ENCODE data around the gene ADM2. TPM values are rescaled to one million over a fixed set of nuclear protein-coding genes. Genes with fewer than 3 reads are reported as not detected.
A peak's percentile ranks its signal among the peaks of the same experiment; 100 is the strongest.

Gene ADM2
- total RNA-seq, 1 donor from 2014 or later = 2.2 TPM

DNA sequence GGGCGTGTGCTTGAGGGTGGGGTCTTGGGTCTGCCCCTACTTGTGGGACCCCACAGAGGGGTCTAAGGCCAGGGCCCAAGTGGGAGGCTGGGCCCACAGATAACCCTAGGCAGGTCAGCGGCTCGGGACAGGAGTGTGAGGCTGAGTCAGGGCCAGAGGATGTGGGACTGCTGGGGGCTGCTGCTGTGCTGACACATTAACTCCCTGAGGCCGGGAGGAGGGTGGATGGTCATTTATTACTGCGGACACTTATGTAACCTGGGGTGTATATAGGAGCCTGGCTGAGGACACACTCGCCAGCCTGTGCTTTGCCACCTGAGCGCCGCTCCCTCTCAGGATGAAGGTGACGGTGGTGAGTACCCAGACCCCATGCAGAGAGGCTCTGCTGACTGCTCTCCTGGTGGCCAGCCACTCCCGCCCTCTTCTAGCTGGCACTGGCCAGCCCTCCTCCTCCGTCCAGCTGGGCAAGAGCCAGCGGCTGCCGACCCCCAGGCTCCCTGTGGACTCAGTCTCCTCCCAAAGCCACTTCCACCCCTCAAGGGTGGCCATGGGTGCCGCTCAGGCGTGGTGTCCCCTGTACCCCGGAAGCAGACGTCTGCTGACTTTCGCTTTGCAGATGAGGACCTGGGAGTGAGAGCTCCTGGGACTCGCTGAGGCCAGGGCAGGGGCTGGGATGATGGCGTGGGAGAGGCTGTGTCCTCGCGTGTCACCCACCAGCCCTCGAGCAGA, 5.4 kb downstream of the ADM2 start, which contains the start of gene MIOX:
Gene MIOX, plus strand, starts transcription at position 299 of the 729 bp plus-strand sequence. Its CDS starts 39 bp downstream, at position 338.
- Mint-ChIP-seq H3K36me3 (ENCODE audit: low read depth) (no peaks in the 10 kb centered on the region), H3K27me3 (ENCODE audit: low read depth) (peaks cover 1% of the 10 kb centered on the region), H3K27ac (no peak within 1 kb of the TSS), H3K4me3 (ENCODE audit: low read depth) (no peak within 1 kb of the TSS), H3K4me1 (ENCODE audit: low read depth) (peaks cover 8% of the 10 kb centered on the region), H3K9me3 (no peaks in the 10 kb centered on the region)
- intact Hi-C loops (cut with micrococcal nuclease) = no loop called here
- DNase-seq (ENCODE audit: low spot score) = no peak

DNA sequence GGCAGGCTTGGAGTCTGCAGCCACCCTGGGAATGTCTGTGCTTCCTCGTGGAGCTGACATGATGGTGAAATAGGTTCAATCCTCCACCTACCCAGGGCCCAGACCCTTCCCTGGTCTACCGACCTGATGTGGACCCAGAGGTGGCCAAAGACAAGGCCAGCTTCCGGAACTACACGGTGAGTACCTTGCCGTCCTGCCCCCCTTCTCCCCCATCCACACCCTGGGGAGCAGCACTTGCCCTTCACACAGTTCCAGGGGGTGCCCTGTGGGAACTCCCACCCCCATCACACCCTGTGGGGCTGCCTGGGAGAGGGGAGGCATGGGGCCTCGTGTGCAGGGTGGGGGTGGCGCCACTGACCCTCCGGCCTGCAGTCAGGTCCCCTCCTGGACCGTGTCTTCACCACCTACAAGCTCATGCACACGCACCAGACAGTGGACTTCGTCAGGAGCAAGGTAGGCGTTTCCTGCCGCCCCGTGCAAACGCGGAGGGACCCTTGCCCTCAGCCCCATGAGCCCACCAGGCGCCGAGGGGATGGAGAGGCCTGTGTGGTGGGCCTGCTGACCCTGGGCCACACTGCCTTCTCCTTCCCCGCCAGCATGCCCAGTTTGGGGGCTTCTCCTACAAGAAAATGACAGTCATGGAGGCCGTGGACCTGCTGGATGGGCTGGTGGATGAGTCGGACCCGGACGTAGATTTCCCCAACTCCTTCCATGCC, 6.1 kb downstream of the ADM2 start:
- Mint-ChIP-seq H3K4me1 (ENCODE audit: low read depth) (peaks cover 7% of the 10 kb centered on the region), H3K4me3 (ENCODE audit: low read depth) (no peak overlapping the region), H3K27me3 (ENCODE audit: low read depth) (peaks cover 1% of the 10 kb centered on the region), H3K27ac (no peak overlapping the region), H3K9me3 (no peaks in the 10 kb centered on the region), H3K36me3 (ENCODE audit: low read depth) (no peaks in the 10 kb centered on the region)
- DNase-seq (ENCODE audit: low spot score) = no peak
- intact Hi-C loops (cut with micrococcal nuclease) = no loop called here

DNA sequence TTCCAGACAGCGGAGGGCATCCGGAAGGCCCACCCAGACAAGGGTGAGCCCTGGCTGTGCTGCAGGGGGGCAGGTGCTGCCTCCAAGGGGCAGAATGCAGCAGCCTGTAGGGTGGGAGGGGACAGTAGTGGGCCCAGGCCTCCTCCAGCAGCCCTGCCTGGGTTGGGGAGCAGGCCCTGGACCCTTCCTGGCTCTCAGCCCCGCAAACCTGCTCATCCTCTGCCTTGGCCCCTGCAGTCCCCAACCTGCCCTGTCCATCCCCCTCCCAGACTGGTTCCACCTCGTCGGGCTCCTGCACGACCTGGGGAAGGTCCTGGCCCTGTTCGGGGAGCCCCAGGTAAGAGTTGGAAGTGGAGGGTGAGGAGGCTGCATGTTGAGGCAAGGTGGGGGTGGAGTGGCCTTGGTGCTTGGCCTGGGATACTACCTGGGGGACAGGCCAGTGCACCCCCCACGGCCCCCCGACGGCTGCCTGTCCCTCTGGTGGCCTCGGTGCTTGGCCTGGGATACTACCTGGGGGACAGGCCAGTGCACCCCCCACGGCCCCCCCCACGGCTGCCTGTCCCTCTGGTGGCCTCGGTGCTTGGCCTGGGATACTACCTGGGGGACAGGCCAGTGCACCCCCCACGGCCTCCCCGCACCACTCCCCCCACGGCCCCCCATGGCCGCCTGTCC, 6.8 kb downstream of the ADM2 start:
- peaks cover 1% of the 10 kb centered on the region for H3K27me3 Mint-ChIP-seq (ENCODE audit: low read depth)

DNA sequence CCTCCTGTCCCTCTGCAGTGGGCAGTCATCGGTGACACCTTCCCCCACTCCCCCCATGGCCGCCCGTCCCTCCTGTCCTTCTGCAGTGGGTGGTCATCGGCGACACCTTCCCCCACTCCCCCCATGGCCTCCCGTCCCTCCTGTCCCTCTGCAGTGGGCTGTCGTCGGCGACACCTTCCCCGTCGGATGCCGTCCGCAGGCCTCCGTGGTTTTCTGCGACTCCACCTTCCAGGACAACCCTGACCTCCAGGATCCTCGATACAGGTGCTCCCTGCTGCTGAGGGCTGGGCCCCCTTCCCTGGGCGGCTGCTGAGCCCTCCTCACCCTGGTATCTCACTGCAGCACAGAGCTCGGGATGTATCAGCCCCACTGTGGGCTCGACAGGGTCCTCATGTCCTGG, 7.5 kb downstream of the ADM2 start:
- H3K27me3 Mint-ChIP-seq (ENCODE audit: low read depth) = peaks cover 1% of the 10 kb centered on the region
- no peak overlapping the region for H3K27ac Mint-ChIP-seq
- no peak for DNase-seq (ENCODE audit: low spot score)
- H3K9me3 Mint-ChIP-seq = no peaks in the 10 kb centered on the region
- H3K4me1 Mint-ChIP-seq (ENCODE audit: low read depth) = peaks cover 7% of the 10 kb centered on the region
- intact Hi-C loops (cut with micrococcal nuclease) = no loop called here
- no peak overlapping the region for H3K4me3 Mint-ChIP-seq (ENCODE audit: low read depth)
- H3K36me3 Mint-ChIP-seq (ENCODE audit: low read depth) = no peaks in the 10 kb centered on the region

More for the DNA sequence above, 6.8 kb downstream of the ADM2 start:
- no peak overlapping the region for H3K4me3 Mint-ChIP-seq (ENCODE audit: low read depth)
- H3K27ac Mint-ChIP-seq = no peak overlapping the region
- no peak for DNase-seq (ENCODE audit: low spot score)
- no peaks in the 10 kb centered on the region for H3K9me3 Mint-ChIP-seq
- peaks cover 7% of the 10 kb centered on the region for H3K4me1 Mint-ChIP-seq (ENCODE audit: low read depth)
- no peaks in the 10 kb centered on the region for H3K36me3 Mint-ChIP-seq (ENCODE audit: low read depth)
- intact Hi-C loops (cut with micrococcal nuclease) = no loop called here

DNA sequence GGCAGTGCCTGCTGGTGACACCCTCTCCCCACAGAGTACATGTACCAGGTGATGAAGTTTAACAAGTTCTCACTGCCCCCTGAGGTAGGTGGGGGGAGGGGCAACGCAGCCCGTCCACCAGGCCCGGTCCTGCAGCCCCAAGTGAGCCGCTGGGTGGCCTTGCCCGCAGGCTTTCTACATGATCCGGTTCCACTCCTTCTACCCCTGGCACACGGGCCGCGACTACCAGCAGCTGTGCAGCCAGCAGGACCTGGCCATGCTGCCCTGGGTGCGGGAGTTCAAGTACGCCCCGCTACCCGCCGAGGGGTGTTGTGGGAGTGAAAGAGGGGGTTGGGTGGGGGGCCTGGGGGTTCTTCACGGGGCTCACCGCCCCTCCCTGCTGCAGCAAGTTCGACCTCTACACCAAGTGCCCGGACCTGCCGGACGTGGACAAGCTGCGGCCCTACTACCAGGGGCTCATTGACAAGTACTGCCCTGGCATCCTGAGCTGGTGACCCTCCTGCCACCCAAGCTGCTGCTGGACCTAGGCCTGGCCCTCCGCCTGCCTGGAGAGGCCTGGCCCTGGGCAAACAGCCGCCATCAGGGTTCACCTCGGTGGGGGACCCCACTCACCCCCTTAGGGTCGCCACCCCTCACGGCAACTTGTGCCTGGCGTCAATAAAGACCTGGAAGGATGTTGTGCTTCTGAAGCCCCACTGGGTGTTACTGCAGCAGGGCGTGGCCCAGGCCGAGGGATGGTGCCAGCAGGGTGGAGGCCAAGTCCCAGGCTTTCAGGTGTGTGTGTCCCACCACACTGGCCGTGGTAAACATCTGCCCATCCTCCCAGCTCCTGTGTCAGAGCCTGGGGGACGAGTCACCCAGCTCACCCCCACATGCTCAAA, 8.3 kb downstream of the ADM2 start:
- DNase-seq (ENCODE audit: low spot score) = no peak
- peaks cover 7% of the 10 kb centered on the region for H3K4me1 Mint-ChIP-seq (ENCODE audit: low read depth)
- no peak overlapping the region for H3K27ac Mint-ChIP-seq
- no peak overlapping the region for H3K4me3 Mint-ChIP-seq (ENCODE audit: low read depth)
- no peaks in the 10 kb centered on the region for H3K9me3 Mint-ChIP-seq
- peaks cover 1% of the 10 kb centered on the region for H3K27me3 Mint-ChIP-seq (ENCODE audit: low read depth)
- intact Hi-C loops (cut with micrococcal nuclease) = no loop called here
- no peaks in the 10 kb centered on the region for H3K36me3 Mint-ChIP-seq (ENCODE audit: low read depth)

DNA sequence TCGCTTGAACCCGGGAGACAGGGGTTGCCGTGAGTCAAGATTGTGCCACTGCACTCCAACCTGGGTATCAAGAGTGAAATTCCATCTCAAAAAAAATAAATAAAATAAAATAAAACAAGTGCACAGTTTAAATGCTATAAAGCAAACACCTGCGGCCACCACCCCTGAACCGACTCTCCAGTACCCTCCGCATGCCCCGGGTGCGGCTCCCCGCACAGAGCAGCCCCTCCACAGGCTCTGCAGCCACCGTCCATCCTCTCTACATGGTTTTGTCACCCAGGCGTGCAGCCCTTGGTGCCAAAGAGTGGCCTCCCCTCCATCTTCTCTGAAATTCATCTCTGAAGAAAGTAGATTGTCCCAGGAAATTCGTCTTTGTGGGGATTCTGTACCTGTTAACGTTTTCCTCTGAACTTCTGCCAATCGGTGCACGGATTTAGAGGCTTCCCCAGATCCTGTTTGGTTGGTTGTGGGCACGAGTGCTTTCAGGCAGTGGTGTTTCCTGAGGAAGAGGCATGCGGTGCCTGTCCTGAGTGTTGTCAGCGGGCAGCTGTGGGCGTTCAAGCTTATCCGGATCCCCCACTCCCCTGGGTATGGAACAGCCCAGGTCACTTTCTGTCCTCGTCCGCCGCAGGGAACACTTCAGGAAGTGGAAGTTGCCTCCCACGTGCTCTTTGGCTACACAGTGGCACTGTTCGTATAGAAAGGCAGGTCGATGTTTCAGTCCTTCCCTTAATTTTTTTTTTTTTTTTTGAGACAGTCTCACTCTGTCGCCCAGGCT, 9.4 kb downstream of the ADM2 start:
- H3K27me3 Mint-ChIP-seq (ENCODE audit: low read depth) = peaks cover 1% of the 10 kb centered on the region
- H3K4me1 Mint-ChIP-seq (ENCODE audit: low read depth) = peaks cover 7% of the 10 kb centered on the region
- intact Hi-C loops (cut with micrococcal nuclease) = no loop called here
- peak overlapping the region; percentile 55 for H3K27ac Mint-ChIP-seq
- no peak overlapping the region for H3K4me3 Mint-ChIP-seq (ENCODE audit: low read depth)
- DNase-seq (ENCODE audit: low spot score) = no peak
- no peaks in the 10 kb centered on the region for H3K9me3 Mint-ChIP-seq
- no peaks in the 10 kb centered on the region for H3K36me3 Mint-ChIP-seq (ENCODE audit: low read depth)

DNA sequence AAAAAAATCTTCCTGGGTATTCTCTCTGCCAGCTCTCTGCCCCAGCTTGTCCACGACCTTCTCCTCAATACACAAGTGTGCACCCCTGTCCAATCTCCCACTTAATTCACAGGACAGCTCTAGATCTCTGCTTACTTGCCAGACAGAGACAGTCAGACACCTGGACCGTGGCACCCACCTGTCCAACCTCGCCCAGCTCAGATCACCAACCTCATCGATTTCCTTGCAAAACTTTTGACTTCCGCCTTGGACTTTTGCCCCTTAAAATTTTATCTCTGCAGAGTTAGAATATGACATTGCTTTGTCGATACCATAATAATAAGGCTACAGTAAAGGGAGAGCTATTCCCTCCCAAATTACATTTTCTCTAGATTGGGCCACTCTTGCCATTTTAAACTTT, 15.8 kb downstream of the ADM2 start:
- Mint-ChIP-seq H3K9me3 (no peaks in the 10 kb centered on the region), H3K4me1 (ENCODE audit: low read depth) (peaks cover 1% of the 10 kb centered on the region), H3K4me3 (ENCODE audit: low read depth) (no peak overlapping the region), H3K27me3 (ENCODE audit: low read depth) (no peaks in the 10 kb centered on the region), H3K36me3 (ENCODE audit: low read depth) (no peaks in the 10 kb centered on the region), H3K27ac (no peak overlapping the region)
- DNase-seq (ENCODE audit: low spot score) = no peak
- intact Hi-C loops (cut with micrococcal nuclease) = no loop called here

DNA sequence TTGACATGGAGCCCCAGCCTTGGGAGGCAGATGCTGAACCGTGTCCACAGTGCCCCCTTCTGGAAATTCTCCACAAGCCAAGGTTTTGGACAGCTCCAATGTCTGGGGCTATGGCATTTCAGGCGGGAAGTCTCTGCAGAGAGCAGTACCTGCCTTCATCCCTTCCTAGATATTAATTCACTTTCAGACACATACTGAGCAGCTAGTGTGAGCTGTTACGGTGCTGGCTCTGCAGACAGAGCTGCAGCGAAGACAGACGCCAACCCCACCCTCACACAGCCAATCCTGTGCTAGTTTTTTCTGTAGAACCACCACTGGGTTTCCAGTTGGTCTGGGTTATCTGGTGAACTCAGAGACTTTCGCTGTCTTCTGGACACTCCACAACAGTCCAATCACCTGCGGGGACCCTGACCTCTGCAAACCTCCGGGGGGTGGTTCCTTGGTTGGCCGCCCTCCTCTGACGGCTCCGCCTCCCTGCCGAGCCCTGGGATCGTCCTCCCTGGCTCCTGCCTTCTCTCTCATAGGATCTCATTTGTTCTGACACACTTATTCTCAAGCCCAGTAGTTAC, 17.1 kb downstream of the ADM2 start:
- Mint-ChIP-seq H3K9me3 (no peaks in the 10 kb centered on the region), H3K27me3 (ENCODE audit: low read depth) (no peaks in the 10 kb centered on the region), H3K4me1 (ENCODE audit: low read depth) (peaks cover 1% of the 10 kb centered on the region), H3K4me3 (ENCODE audit: low read depth) (no peak overlapping the region), H3K36me3 (ENCODE audit: low read depth) (no peaks in the 10 kb centered on the region), H3K27ac (no peak overlapping the region)
- DNase-seq (ENCODE audit: low spot score) = peak; percentile 61
- intact Hi-C loops (cut with micrococcal nuclease) = loop anchor here (1.0 kb wide), 1 partner anchor 257 kb away; no protein-coding TSS in a partner anchor

DNA sequence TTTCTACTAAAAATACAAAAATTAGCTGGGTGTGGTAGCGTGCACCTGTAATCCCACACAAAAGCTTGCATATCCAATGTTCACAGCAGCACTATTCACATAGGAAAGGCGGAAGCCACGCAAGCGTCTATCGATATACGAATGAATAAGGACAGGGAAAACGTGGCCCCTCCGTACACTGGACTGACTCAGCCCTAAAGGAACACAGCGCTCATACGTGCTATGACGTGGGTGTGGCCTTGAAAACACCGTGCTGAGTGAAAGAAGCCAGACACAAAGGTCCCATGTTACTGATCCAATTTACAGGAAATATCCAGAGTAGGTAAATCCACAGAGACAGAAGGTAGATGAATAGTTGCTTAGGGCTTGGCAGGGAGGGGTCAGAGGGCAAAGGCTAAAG, 19.1 kb downstream of the ADM2 start:
- H3K27me3 Mint-ChIP-seq (ENCODE audit: low read depth) = no peaks in the 10 kb centered on the region
- peaks cover 1% of the 10 kb centered on the region for H3K4me1 Mint-ChIP-seq (ENCODE audit: low read depth)
- no peaks in the 10 kb centered on the region for H3K9me3 Mint-ChIP-seq
- no peak overlapping the region for H3K27ac Mint-ChIP-seq
- intact Hi-C loops (cut with micrococcal nuclease) = no loop called here
- DNase-seq (ENCODE audit: low spot score) = no peak
- H3K4me3 Mint-ChIP-seq (ENCODE audit: low read depth) = no peak overlapping the region
- H3K36me3 Mint-ChIP-seq (ENCODE audit: low read depth) = no peaks in the 10 kb centered on the region

DNA sequence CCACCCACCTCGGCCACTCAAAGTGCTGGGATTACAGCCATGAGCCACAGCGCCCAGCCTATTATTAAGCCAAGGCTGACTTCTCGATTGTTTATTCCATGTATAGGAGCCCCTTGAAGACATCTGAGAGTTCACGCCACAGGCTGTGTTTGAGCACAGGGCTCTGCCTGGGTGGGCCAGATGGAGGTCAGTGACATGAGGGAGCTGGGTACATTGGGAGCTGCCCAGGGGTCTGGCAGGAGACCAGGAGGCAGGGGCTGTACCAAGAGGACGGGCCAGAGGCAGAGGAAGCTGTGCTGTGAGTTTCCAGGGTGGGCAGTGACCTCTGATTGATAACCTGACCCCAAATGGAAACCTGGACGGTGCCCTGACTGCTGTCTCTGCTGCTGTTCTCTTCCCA, 20.8 kb downstream of the ADM2 start:
- Mint-ChIP-seq H3K27ac (no peak overlapping the region), H3K4me3 (ENCODE audit: low read depth) (no peak overlapping the region), H3K27me3 (ENCODE audit: low read depth) (no peaks in the 10 kb centered on the region), H3K4me1 (ENCODE audit: low read depth) (peaks cover 1% of the 10 kb centered on the region), H3K36me3 (ENCODE audit: low read depth) (peaks cover under 1% of the 10 kb centered on the region), H3K9me3 (no peaks in the 10 kb centered on the region)
- no peak for DNase-seq (ENCODE audit: low spot score)
- intact Hi-C loops (cut with micrococcal nuclease) = no loop called here

DNA sequence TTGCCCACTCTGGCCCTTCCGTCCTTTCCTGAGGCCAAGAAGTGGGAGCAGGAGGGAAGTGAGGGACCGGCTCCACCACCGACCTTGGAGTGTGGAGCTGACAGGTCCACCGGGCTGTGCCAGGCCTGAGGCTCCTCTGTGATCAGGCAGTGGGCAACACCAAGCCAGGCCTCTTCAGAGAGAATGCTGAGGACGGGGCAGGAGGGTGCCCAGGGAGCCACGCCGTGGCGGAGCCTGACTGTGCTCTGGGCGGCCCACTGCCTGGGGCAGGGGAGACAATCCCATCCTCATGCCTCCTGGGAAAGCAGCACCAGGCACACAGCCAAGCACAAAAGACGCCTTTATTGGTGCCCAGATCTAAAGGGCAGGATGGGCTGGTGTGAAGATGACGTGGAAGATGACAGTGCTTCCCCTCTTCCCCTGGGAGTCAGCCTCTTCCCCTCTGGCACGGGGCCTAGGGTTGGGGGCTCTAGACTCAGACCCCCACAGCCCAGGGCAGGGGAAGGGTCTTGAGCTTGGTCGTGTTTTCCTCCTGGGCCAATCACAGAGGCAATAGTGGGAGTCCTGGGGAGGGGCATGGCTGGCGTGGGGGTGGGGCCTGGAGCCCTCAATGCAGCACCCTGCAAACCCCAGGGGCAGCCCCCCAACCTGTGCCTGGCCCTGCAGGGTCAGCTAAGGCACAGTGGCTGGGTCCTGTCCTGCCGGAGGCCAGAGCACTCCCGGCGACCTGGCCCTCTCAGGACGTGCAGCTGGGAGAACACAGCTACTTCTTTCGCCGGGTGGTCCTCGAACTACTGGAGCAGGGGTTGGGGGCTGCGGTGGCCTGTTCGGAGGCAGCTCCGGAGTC, 21.5 kb downstream of the ADM2 start:
- H3K9me3 Mint-ChIP-seq = no peaks in the 10 kb centered on the region
- DNase-seq (ENCODE audit: low spot score) = no peak
- H3K4me1 Mint-ChIP-seq (ENCODE audit: low read depth) = peaks cover 1% of the 10 kb centered on the region
- H3K27me3 Mint-ChIP-seq (ENCODE audit: low read depth) = no peaks in the 10 kb centered on the region
- H3K27ac Mint-ChIP-seq = no peak overlapping the region
- H3K4me3 Mint-ChIP-seq (ENCODE audit: low read depth) = no peak overlapping the region
- intact Hi-C loops (cut with micrococcal nuclease) = no loop called here
- H3K36me3 Mint-ChIP-seq (ENCODE audit: low read depth) = peaks cover 3% of the 10 kb centered on the region
